Loucy (cell line): ENCODE measurements around the gene RPTOR.

Source experiments
- H2AFZ ChIP-seq: fragments of 200-600 bp; sonication (generic); 2 replicates; pipeline ENCODE4 v1.6.0; 2016; ENCODE audit warnings: antibody characterized with exemption, mild to moderate bottlenecking, low read length, moderate library complexity
- H3F3A ChIP-seq: fragments of 200-600 bp; 2 replicates; pipeline ENCODE4 v1.6.0; 2016; ENCODE audit warnings: antibody characterized with exemption, low read depth, mild to moderate bottlenecking
- H3K27me3 ChIP-seq: fragments of 200-600 bp; sonication (generic); 2 replicates; pipeline ENCODE4 v1.6.1; 2014; ENCODE audit warnings: low read length, mild to moderate bottlenecking; ENCODE audit not compliant: insufficient read depth, poor library complexity, severe bottlenecking
- H3K36me3 ChIP-seq: fragments of 200-600 bp; sonication (generic); 2 replicates; pipeline ENCODE4 v1.6.1; 2016; ENCODE audit warnings: low read length; ENCODE audit not compliant: insufficient read depth
- H3K4me1 ChIP-seq: fragments of 200-600 bp; sonication (generic); 2 replicates; pipeline ENCODE4 v1.5.1; 2014; ENCODE audit warnings: low read length, mild to moderate bottlenecking; ENCODE audit not compliant: insufficient read depth, poor library complexity, severe bottlenecking
- H3K4me2 ChIP-seq: fragments of 200-600 bp; sonication (generic); 2 replicates; pipeline ENCODE4 v1.6.0; 2014; ENCODE audit warnings: antibody characterized with exemption, low read length, low read depth, mild to moderate bottlenecking; ENCODE audit not compliant: poor library complexity, severe bottlenecking
- H3K4me3 ChIP-seq: fragments of 200-600 bp; sonication (generic); 2 replicates; pipeline ENCODE4 v1.5.1; 2014; ENCODE audit warnings: low read length, mild to moderate bottlenecking, mixed read lengths; ENCODE audit not compliant: poor library complexity, severe bottlenecking
- H3K79me2 ChIP-seq: fragments of 200-600 bp; sonication (generic); 2 replicates; pipeline ENCODE4 v1.6.1; 2014; ENCODE audit warnings: low read length; ENCODE audit not compliant: insufficient read depth
- H3K9ac ChIP-seq: fragments of 200-600 bp; sonication (generic); 2 replicates; pipeline ENCODE4 v1.6.0; 2014; ENCODE audit warnings: mild to moderate bottlenecking, low read depth, low read length, moderate library complexity; ENCODE audit not compliant: poor library complexity, severe bottlenecking
- H3K9me2 ChIP-seq: fragments of 200-600 bp; sonication (generic); replicated peaks from 2 replicates; pipeline ENCODE4 v1.6.1; 2016; ENCODE audit warnings: low read depth, low read length, mixed read lengths
- H3K9me3 ChIP-seq: fragments of 200-600 bp; sonication (generic); 2 replicates; pipeline ENCODE4 v1.6.1; 2014; ENCODE audit warnings: mild to moderate bottlenecking, antibody characterized with exemption, low read length, low read depth; ENCODE audit not compliant: insufficient read depth
- H4K20me1 ChIP-seq: fragments of 200-600 bp; sonication (generic); 2 replicates; pipeline ENCODE4 v1.6.0; 2014; ENCODE audit warnings: antibody characterized with exemption, low read length, mild to moderate bottlenecking; ENCODE audit not compliant: insufficient read depth, poor library complexity, severe bottlenecking
- EZH2phosphoT487 ChIP-seq: fragments of 200-600 bp; IDR thresholded peaks from 2 replicates; pipeline ENCODE4 v1.6.1; 2018; ENCODE audit warnings: antibody characterized with exemption, mild to moderate bottlenecking, moderate library complexity, borderline replicate concordance
- TF ChIP-seq, protein P1 (sequence below): fragments of 200-600 bp; sonication (generic); conservative IDR thresholded peaks from 2 replicates; pipeline ENCODE4 v1.5.1; 2014; ENCODE audit warnings: mild to moderate bottlenecking, antibody characterized with exemption, low read length

RPTOR gene

DNA sequence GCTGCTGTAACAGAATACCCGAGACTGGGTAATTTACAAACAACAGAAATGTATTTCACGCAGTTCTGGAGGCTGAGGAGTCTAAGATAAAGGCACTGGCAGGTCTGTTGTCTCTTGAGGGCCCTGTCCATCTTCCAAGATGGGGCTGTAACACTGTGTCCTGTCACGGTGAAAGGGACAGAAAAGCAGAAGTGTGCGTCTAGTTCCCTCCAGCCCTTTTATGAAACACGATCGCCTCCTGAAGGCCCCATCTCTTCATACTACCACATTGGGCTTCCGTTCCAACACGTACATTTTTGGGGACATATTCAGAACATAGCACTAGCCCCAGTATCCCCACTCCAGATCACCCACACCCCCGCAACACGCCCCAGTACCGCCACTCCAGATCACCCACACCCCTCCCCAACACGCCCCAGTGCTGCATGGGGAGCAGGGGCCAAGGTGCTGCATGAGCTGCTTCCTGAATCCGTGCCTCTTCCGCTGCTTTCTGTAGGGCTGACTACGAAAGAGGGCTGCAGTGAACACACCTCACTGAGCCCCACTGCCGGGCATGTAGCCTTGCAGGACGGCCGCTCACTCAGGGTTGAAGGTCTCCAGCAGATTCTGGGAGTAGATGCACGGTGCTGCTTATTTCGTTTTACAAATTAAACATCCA is 91.9 kb downstream of the RPTOR start:
- Histone ChIP-seq H2AFZ (no peak overlapping the region), H3K36me3 (no peaks in the 10 kb centered on the region), H4K20me1 (no peaks in the 10 kb centered on the region), H3F3A (no peaks in the 10 kb centered on the region), H3K79me2 (peaks cover 54% of the 10 kb centered on the region; the same call in 1 of the 2 replicates), H3K4me3 (no peak overlapping the region), H3K9me2 (no peaks in the 10 kb centered on the region), H3K4me1 (no peaks in the 10 kb centered on the region), H3K9me3 (no peaks in the 10 kb centered on the region), H3K4me2 (no peak overlapping the region), H3K27me3 (no peaks in the 10 kb centered on the region), H3K9ac (no peak overlapping the region)
- TF ChIP-seq, protein P1, sequence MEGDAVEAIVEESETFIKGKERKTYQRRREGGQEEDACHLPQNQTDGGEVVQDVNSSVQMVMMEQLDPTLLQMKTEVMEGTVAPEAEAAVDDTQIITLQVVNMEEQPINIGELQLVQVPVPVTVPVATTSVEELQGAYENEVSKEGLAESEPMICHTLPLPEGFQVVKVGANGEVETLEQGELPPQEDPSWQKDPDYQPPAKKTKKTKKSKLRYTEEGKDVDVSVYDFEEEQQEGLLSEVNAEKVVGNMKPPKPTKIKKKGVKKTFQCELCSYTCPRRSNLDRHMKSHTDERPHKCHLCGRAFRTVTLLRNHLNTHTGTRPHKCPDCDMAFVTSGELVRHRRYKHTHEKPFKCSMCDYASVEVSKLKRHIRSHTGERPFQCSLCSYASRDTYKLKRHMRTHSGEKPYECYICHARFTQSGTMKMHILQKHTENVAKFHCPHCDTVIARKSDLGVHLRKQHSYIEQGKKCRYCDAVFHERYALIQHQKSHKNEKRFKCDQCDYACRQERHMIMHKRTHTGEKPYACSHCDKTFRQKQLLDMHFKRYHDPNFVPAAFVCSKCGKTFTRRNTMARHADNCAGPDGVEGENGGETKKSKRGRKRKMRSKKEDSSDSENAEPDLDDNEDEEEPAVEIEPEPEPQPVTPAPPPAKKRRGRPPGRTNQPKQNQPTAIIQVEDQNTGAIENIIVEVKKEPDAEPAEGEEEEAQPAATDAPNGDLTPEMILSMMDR = no peak
- TF ChIP-seq EZH2phosphoT487 = no peak

DNA sequence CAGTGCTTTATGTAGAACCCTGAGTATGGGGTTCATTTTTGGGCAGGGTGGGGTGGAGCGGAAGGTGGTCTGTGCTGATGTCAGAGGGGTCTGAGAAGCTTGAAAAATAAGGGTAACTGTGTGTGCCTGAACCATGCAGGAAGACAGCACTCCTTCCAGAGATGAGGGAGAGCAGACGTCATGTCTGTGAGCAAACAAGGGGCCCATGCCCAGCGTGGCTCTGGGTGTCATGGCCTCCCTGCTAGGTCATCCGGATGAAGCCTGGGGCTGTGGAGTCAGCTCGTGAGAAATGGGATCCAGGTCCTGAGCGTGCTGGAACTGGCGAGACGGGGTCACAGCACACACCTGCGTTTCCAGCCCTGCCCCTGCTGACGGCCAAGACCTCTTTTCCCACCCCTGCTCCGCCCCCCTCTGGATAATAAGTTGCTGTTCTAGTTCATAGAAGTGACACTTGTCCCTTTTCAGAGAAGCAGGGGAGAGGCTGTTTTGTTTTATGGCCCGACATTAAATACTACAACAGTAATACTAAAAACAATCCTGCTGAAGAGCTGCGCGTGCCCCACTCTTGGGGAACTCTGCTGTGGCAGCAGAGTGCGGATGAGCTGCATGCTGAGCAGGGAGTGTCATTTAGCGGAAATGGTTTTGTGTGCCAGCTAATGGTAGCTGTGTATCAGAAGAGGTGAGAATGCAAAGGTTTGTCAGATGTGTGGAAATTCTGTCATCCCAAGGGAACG is 92.6 kb downstream of the RPTOR start:
- TF ChIP-seq, protein P1 = no peak
- TF ChIP-seq EZH2phosphoT487 = no peak
- Histone ChIP-seq H2AFZ (no peak overlapping the region), H3K9ac (no peak overlapping the region), H3K79me2 (peaks cover 57% of the 10 kb centered on the region; the same call in 1 of the 2 replicates), H3F3A (no peaks in the 10 kb centered on the region), H3K4me3 (no peak overlapping the region), H3K36me3 (no peaks in the 10 kb centered on the region), H3K9me2 (no peaks in the 10 kb centered on the region), H3K27me3 (no peaks in the 10 kb centered on the region), H3K9me3 (no peaks in the 10 kb centered on the region), H3K4me2 (no peak overlapping the region), H3K4me1 (no peaks in the 10 kb centered on the region), H4K20me1 (no peaks in the 10 kb centered on the region)

DNA sequence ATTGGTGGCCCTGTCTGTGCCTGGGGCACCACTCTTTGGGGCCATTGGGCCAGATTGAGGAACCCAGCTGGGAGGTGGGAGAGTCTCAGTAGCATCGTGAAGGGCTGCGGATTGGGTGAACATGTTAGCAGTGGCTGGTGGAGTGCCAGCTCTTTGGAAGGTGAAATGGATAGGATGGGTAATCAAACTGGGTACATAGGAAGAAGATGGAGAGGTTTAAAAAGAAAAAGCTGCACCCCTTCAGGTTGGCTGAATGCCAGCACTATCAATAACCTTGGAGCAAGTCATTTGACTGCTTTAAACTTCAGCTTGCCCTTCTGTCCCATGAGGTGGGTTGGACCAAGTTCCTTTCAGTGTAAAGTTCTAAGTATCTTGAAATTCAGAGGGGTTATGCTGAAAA is 95.0 kb downstream of the RPTOR start:
- Histone ChIP-seq H2AFZ (no peak overlapping the region), H3K4me2 (no peak overlapping the region), H3K4me1 (peaks cover 5% of the 10 kb centered on the region), H4K20me1 (no peaks in the 10 kb centered on the region), H3K9me2 (no peaks in the 10 kb centered on the region), H3K36me3 (peaks cover 5% of the 10 kb centered on the region; the same call in 1 of the 2 replicates), H3F3A (no peaks in the 10 kb centered on the region), H3K79me2 (peaks cover 57% of the 10 kb centered on the region; the same call in 1 of the 2 replicates), H3K27me3 (no peaks in the 10 kb centered on the region), H3K9me3 (no peaks in the 10 kb centered on the region), H3K4me3 (no peak overlapping the region), H3K9ac (no peak overlapping the region)
- TF ChIP-seq EZH2phosphoT487 = no peak
- TF ChIP-seq, protein P1 = no peak
